Lung (tissue), 12 donors: ENCODE results near the gene CTRB1. TPM values are rescaled to one million over a fixed set of nuclear protein-coding genes. Genes with fewer than 3 reads are reported as not detected.
A peak's percentile ranks its signal among the peaks of the same experiment; 100 is the strongest.

Experiments
- ATAC-seq: fragments of 200-7000 bp; cut with Tn5 transposase; one replicate; pipeline ENCODE4 v1.9.1; 2020; ENCODE audit warnings: moderate number of reproducible peaks; ENCODE audit not compliant: insufficient read depth, low FRiP score
- DNase-seq, 3 donors: peaks; one replicate each; pipeline ENCODE4 v3.0.0-alpha.2; 2013 to 2017
- H3K27ac ChIP-seq, 2 donors: one replicate each; pipeline ENCODE4 v1.5.1; 2013; ENCODE audit warnings: mild to moderate bottlenecking in 2 of 2, moderate library complexity in 2 of 2, control low read depth in 1 of 2, inconsistent platforms in 1 of 2, low read depth in 1 of 2, low read length in 1 of 2
- H3K27me3 ChIP-seq, 3 donors: one replicate each; pipeline ENCODE4 v1.5.1; 2013; ENCODE audit warnings: low read length in 2 of 3; ENCODE audit not compliant: control insufficient read depth in 3 of 3, insufficient read depth in 3 of 3
- H3K36me3 ChIP-seq, 4 donors: one replicate each; pipeline ENCODE4 v1.5.1; 2013; ENCODE audit warnings: low read length in 4 of 4, mild to moderate bottlenecking in 1 of 4, moderate library complexity in 1 of 4; ENCODE audit not compliant: control insufficient read depth in 4 of 4, insufficient read depth in 4 of 4
- H3K4me1 ChIP-seq, 5 donors: one replicate each; pipeline ENCODE4 v1.5.1; 2013; ENCODE audit warnings: low read length in 5 of 5, mild to moderate bottlenecking in 2 of 5, moderate library complexity in 1 of 5; ENCODE audit not compliant: control insufficient read depth in 5 of 5, insufficient read depth in 5 of 5
- H3K4me3 ChIP-seq: one replicate; pipeline ENCODE4 v1.5.1; 2013; ENCODE audit warnings: mild to moderate bottlenecking, control low read depth, moderate library complexity
- H3K9ac ChIP-seq, 2 donors: one replicate each; pipeline ENCODE4 v1.5.1; 2013; ENCODE audit warnings: low read length in 2 of 2, control low read depth in 1 of 2; ENCODE audit not compliant: insufficient read depth in 1 of 2
- H3K9me3 ChIP-seq, 4 donors: one replicate each; pipeline ENCODE4 v1.5.1; 2013; ENCODE audit warnings: low read length in 3 of 4, mild to moderate bottlenecking in 1 of 4, moderate library complexity in 1 of 4; ENCODE audit not compliant: control insufficient read depth in 4 of 4, insufficient read depth in 3 of 4
- WGBS, 2 donors: extraction: QIAGEN DNeasy Blood & Tissue Kit; methylation state at CpG; one replicate each; pipeline ENCODE4 v1.1.7; 2013; 5-methylcytosine and 5-hydroxymethylcytosine counted together
- polyA plus RNA-seq, 2 donors: library from polyadenylated mRNA; stranded (reverse); fragments of 200-250 nt; gene quantifications; one replicate each; pipeline ENCODE4 v1.2.1, GENCODE V29; 2013
- total RNA-seq, 2 donors: library from RNA; depleted of rRNA in 1 of 2; stranded (reverse); fragments of >200 nt in 1 of 2; gene quantifications; one replicate each; pipeline ENCODE4 v1.2.1, GENCODE V29; 2014 to 2021
- TF ChIP-seq, protein P1 (sequence below): IDR thresholded peaks from 2 replicates; pipeline ENCODE4 v1.5.1; 2012; ENCODE audit warnings: mild to moderate bottlenecking; ENCODE audit errors: control extremely low read depth, extremely low read depth
- donor health status: control.
- donor health status: control.
- donor health status: Bipolar disorder and iron deficiency.
- donor health status: healthy.
- donor health status: DM: yes; HTN: yes; CAD: no.

Gene CTRB1
- total and polyA plus RNA-seq, 4 donors, result 0.33 to 6.5 (median 0.97) TPM; not detected in 1

DNA sequence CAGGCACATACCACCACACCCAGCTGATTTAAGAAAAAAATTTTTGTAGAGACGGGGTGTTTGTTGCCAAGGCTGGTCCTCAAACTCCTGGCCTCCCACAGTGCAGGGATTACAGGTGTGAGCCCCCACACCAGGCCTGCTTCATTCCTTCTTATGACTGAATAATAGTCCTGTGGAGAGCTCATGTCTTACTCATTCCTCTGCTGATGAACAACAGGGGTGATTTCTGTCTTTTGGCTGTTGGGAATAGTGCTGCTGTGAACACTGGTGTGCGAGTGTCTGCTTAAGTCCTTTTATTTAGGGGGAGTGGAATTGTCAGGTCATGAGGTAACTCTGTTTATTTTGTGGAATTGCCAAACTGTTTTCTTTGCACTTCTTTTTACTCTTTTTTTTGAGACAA, 2.7 kb upstream of the CTRB1 start:
- no peak overlapping the region for H3K4me3 ChIP-seq
- no peak overlapping the region for H3K9ac ChIP-seq
- no peaks in the 10 kb centered on the region for H3K36me3 ChIP-seq
- TF ChIP-seq, protein P1, sequence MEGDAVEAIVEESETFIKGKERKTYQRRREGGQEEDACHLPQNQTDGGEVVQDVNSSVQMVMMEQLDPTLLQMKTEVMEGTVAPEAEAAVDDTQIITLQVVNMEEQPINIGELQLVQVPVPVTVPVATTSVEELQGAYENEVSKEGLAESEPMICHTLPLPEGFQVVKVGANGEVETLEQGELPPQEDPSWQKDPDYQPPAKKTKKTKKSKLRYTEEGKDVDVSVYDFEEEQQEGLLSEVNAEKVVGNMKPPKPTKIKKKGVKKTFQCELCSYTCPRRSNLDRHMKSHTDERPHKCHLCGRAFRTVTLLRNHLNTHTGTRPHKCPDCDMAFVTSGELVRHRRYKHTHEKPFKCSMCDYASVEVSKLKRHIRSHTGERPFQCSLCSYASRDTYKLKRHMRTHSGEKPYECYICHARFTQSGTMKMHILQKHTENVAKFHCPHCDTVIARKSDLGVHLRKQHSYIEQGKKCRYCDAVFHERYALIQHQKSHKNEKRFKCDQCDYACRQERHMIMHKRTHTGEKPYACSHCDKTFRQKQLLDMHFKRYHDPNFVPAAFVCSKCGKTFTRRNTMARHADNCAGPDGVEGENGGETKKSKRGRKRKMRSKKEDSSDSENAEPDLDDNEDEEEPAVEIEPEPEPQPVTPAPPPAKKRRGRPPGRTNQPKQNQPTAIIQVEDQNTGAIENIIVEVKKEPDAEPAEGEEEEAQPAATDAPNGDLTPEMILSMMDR, result no peak
- no peaks in the 10 kb centered on the region for H3K27me3 ChIP-seq
- DNase-seq (no peak), ATAC-seq (no peak)
- no peaks in the 10 kb centered on the region for H3K9me3 ChIP-seq
- H3K4me1 ChIP-seq, result no peaks in the 10 kb centered on the region
- H3K27ac ChIP-seq, result no peak overlapping the region
- 73 to 81% methylated on average over 2 of the region's 2 CpGs for WGBS, 2 donors

- no peak overlapping the region for H3K27ac ChIP-seq
- DNase-seq (no peak), ATAC-seq (no peak)
- no peaks in the 10 kb centered on the region for H3K4me1 ChIP-seq
- H3K36me3 ChIP-seq, result no peaks in the 10 kb centered on the region
- TF ChIP-seq, protein P1, result no peak
- no peaks in the 10 kb centered on the region for H3K9me3 ChIP-seq
- no peak overlapping the region for H3K4me3 ChIP-seq
- 89% methylated on average over 7 of the region's 7 CpGs for WGBS, 2 donors
- no peak overlapping the region for H3K9ac ChIP-seq
- H3K27me3 ChIP-seq, result no peaks in the 10 kb centered on the region
Observed at GRCh38 chr16:75216576-75216975, 2.2 kb upstream of the CTRB1 start.

- 91 to 92% methylated on average over 11 of the region's 11 CpGs for WGBS, 2 donors
- no peak overlapping the region for H3K9ac ChIP-seq
- H3K4me1 ChIP-seq, result no peaks in the 10 kb centered on the region
- ATAC-seq (no peak), DNase-seq (no peak)
- TF ChIP-seq, protein P1, result no peak
- no peaks in the 10 kb centered on the region for H3K9me3 ChIP-seq
- no peak overlapping the region for H3K27ac ChIP-seq
- no peaks in the 10 kb centered on the region for H3K27me3 ChIP-seq
- H3K36me3 ChIP-seq, result no peaks in the 10 kb centered on the region
- no peak overlapping the region for H3K4me3 ChIP-seq
Observed at GRCh38 chr16:75217389-75217851, 1.4 kb upstream of the CTRB1 start.

GRCh38 chr16:75219088-75219487, 300 bp downstream of the CTRB1 start:
- TF ChIP-seq, protein P1, result no peak
- Histone ChIP-seq H3K36me3 (no peaks in the 10 kb centered on the region), H3K9ac (peak overlapping the region in 1 of 2 donors; percentile 25), H3K4me1 (no peaks in the 10 kb centered on the region), H3K9me3 (no peaks in the 10 kb centered on the region), H3K27me3 (no peaks in the 10 kb centered on the region), H3K4me3 (no peak overlapping the region), H3K27ac (no peak overlapping the region)
- WGBS, 2 donors, result 72 to 73% methylated on average over 4 of the region's 4 CpGs
- DNase-seq, result no peak
- ATAC-seq, result no peak
